Glutamatergic neuron (in vitro differentiated cells): ENCODE measurements around the gene PTGDR2. TPM values are rescaled to one million over a fixed set of nuclear protein-coding genes. Genes with fewer than 3 reads are reported as not detected.
"Not testable (repeated sequence)": the region's sequence is repeated elsewhere in the genome, so short reads cannot be mapped to it uniquely, and the experiment has no call there.

Experiments used
- DNase-seq: peaks from one replicate; pipeline ENCODE4 v3.0.0; 2022
- H3K27ac Mint-ChIP-seq: one replicate; pipeline ENCODE4 v1.8.0; 2020; ENCODE audit warnings: mild to moderate bottlenecking, mixed read lengths, inconsistent platforms; ENCODE audit not compliant: unreplicated experiment
- H3K27me3 Mint-ChIP-seq: one replicate; pipeline ENCODE4 v1.8.0; 2020; ENCODE audit warnings: mild to moderate bottlenecking, moderate library complexity, mixed read lengths, inconsistent platforms; ENCODE audit not compliant: unreplicated experiment
- H3K36me3 Mint-ChIP-seq: one replicate; pipeline ENCODE4 v1.8.0; 2020; ENCODE audit warnings: mild to moderate bottlenecking, mixed read lengths, inconsistent platforms; ENCODE audit not compliant: unreplicated experiment
- H3K4me1 Mint-ChIP-seq: one replicate; pipeline ENCODE4 v1.8.0; 2020; ENCODE audit warnings: mild to moderate bottlenecking, low read depth, mixed read lengths, inconsistent platforms; ENCODE audit not compliant: unreplicated experiment
- H3K4me3 Mint-ChIP-seq: one replicate; pipeline ENCODE4 v1.8.0; 2020; ENCODE audit warnings: mild to moderate bottlenecking, mixed read lengths, inconsistent platforms; ENCODE audit not compliant: unreplicated experiment
- H3K9me3 Mint-ChIP-seq: one replicate; pipeline ENCODE4 v1.8.0; 2020; ENCODE audit warnings: mild to moderate bottlenecking, moderate library complexity, mixed read lengths, inconsistent platforms; ENCODE audit not compliant: unreplicated experiment
- total RNA-seq: library from RNA; stranded (reverse); fragmentation: NEBNext Ultra II Directional; extraction: Animal tissue kit (Norgen Biotek cat#: 25700); gene quantifications from one replicate; pipeline ENCODE4 v1.2.1, GENCODE V29; 2021; ENCODE audit not compliant: unreplicated experiment
- TF ChIP-seq, protein P1 (sequence below): fragments of 200-600 bp; sonication (generic); IDR thresholded peaks from one replicate; pipeline ENCODE4 v1.5.0; 2021; ENCODE audit not compliant: partially characterized antibody, unreplicated experiment

PTGDR2 gene
- total RNA-seq, 1 donor from 2014 or later = 0.32 TPM

GRCh38 chr11:60825118-60825517 lies 30.6 kb downstream of the PTGDR2 start:
- Mint-ChIP-seq H3K27ac (no peak overlapping the region), H3K27me3 (peaks cover 16% of the 10 kb centered on the region), H3K4me1 (peaks cover 3% of the 10 kb centered on the region), H3K4me3 (no peak overlapping the region), H3K36me3 (no peaks in the 10 kb centered on the region), H3K9me3 (peaks cover 2% of the 10 kb centered on the region)
- no peak for DNase-seq
- TF ChIP-seq, protein P1, sequence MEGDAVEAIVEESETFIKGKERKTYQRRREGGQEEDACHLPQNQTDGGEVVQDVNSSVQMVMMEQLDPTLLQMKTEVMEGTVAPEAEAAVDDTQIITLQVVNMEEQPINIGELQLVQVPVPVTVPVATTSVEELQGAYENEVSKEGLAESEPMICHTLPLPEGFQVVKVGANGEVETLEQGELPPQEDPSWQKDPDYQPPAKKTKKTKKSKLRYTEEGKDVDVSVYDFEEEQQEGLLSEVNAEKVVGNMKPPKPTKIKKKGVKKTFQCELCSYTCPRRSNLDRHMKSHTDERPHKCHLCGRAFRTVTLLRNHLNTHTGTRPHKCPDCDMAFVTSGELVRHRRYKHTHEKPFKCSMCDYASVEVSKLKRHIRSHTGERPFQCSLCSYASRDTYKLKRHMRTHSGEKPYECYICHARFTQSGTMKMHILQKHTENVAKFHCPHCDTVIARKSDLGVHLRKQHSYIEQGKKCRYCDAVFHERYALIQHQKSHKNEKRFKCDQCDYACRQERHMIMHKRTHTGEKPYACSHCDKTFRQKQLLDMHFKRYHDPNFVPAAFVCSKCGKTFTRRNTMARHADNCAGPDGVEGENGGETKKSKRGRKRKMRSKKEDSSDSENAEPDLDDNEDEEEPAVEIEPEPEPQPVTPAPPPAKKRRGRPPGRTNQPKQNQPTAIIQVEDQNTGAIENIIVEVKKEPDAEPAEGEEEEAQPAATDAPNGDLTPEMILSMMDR = no peak

DNA sequence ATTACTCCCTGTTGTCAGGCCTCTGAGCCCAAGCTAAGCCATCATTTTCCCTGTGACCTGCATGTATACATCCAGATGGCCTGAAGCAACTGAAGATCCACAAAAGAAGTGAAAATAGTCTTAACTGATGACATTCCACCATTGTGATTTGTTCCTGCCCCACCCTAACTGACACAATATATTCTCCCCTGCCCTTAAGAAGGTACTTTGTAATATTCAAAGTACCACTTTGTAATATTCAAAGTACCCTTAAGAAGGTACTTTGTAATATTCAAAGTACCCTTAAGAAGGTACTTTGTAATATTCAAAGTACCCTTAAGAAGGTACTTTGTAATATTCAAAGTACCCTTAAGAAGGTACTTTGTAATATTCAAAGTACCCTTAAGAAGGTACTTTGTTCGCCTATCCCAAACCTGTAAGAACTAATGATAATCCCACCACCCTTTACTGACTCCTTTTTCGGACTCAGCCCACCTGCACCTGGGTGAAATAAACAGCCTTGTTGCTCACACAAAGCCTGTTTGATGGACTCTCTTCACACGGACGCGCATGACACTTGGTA lies 31.9 kb downstream of the PTGDR2 start:
- H3K9me3 Mint-ChIP-seq, H3K4me3 Mint-ChIP-seq, H3K27ac Mint-ChIP-seq, H3K36me3 Mint-ChIP-seq, H3K4me1 Mint-ChIP-seq, DNase-seq: not testable (repeated sequence)
- peaks cover 15% of the 10 kb centered on the region for H3K27me3 Mint-ChIP-seq

DNA sequence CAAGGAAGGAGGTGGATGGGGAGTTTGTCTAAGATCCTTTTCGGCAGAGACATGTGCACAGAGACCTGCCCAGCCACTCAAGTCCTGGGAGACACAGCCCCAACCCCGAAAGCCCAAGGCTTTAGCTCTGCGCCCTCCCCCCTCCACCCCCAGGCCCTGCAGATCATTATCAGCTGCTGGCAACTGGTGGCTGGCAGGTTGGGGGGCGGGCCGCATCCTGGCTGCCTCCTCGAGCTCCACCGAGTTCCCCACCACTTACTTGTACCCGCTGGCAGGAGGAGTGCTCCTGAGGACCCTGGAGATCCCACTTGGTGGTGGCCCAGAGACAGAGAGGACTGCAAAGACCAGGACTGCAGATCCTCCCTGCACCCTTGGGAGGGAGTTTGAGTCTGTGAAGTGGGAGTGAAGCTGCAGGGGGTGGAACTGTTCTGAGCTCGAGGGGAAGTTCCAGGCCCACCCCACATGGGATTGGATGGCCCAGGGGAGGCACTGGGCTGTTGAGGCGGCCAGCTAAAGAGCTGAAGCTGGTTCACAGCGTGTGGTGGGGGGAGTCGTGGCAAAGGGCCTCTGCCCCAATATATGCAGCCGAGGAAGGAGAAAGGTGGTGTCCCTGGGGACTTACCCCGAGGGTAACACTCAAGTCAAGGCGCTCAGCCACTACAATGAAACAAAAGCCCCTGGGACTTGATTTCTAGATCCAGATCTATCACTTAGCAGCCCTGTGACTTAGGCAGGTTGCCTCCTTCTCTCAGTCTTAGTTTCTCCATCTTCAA lies 33.7 kb downstream of the PTGDR2 start:
- H3K27ac Mint-ChIP-seq = no peak overlapping the region
- peaks cover 10% of the 10 kb centered on the region for H3K27me3 Mint-ChIP-seq
- no peak overlapping the region for H3K4me3 Mint-ChIP-seq
- peaks cover 3% of the 10 kb centered on the region for H3K36me3 Mint-ChIP-seq
- H3K4me1 Mint-ChIP-seq = no peaks in the 10 kb centered on the region
- TF ChIP-seq, protein P1 = no peak
- peaks cover 2% of the 10 kb centered on the region for H3K9me3 Mint-ChIP-seq
- no peak for DNase-seq

- Mint-ChIP-seq H3K27ac (no peak overlapping the region), H3K9me3 (peaks cover 11% of the 10 kb centered on the region), H3K4me3 (no peak overlapping the region), H3K4me1 (no peaks in the 10 kb centered on the region), H3K36me3 (peaks cover 10% of the 10 kb centered on the region), H3K27me3 (peaks cover 6% of the 10 kb centered on the region)
- no peak for DNase-seq
- TF ChIP-seq, protein P1 = no peak
Observed at GRCh38 chr11:60818057-60818456, 37.7 kb downstream of the PTGDR2 start.

DNA sequence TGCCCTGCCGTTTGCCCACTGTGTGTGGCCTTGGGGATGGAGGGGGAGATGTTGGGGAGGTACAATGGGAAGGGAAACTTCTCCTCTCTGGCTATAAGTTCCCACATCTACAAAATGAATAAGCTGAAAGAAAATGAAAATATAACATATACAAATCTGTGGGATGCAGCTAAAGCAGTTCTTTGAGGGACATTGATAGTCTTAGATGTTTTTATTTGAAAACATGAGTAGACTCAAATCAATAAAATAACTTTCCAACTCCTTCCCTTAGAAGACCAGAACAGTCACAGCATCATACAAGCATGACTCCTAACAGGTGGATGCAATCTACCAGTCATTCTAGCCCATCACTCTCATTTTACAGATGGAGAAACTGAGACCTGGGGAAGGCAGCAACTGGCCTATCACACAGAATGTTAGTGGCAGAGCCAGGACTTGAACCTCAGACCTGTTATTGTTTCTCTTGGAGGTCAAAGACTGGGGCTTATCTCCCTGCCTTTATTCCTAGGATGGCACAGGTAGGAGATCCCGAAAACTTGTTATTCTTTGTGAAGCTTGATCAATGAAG lies 39.1 kb downstream of the PTGDR2 start:
- peaks cover 5% of the 10 kb centered on the region for H3K27me3 Mint-ChIP-seq

More for the DNA sequence above, 39.1 kb downstream of the PTGDR2 start:
- no peak overlapping the region for H3K4me3 Mint-ChIP-seq
- no peaks in the 10 kb centered on the region for H3K4me1 Mint-ChIP-seq
- H3K9me3 Mint-ChIP-seq = peaks cover 11% of the 10 kb centered on the region
- TF ChIP-seq, protein P1 = no peak
- H3K27ac Mint-ChIP-seq = no peak overlapping the region
- no peak for DNase-seq
- peaks cover 10% of the 10 kb centered on the region for H3K36me3 Mint-ChIP-seq
